Measurements from ENCODE around the gene POLK. TPM values are rescaled to one million over a fixed set of nuclear protein-coding genes. Genes with fewer than 3 reads are reported as not detected.

The POLK gene
- polyA plus RNA-seq, 1 of the 3 experiments (the other 2 are of a cell fraction) = 5.5 TPM

GRCh38 chr5:75588666-75589065, 77.0 kb downstream of the POLK start:
- TF ChIP-seq CTCF (IDR thresholded peaks at IDR 0.05) (no peak), POLR2AphosphoS5 (IDR thresholded peaks at IDR 0.05; ENCODE audit: low read depth, low read length) (no peak), MXI1 (IDR thresholded peaks at IDR 0.05; ENCODE audit: low read depth, low read length) (no peak), NFIC (IDR thresholded peaks at IDR 0.05; ENCODE audit: borderline replicate concordance) (no peak), FOXJ3 (CRISPR knock-in tag; IDR thresholded peaks at IDR 0.05) (no peak), SMC3 (IDR thresholded peaks at IDR 0.05; ENCODE audit: low read depth, low read length) (no peak), RCOR1 (IDR thresholded peaks at IDR 0.05; ENCODE audit: low read length) (no peak), FOSL2 (IDR thresholded peaks at IDR 0.05; ENCODE audit: borderline replicate concordance, low read depth) (no peak)
- TF ChIP-seq, protein P1, sequence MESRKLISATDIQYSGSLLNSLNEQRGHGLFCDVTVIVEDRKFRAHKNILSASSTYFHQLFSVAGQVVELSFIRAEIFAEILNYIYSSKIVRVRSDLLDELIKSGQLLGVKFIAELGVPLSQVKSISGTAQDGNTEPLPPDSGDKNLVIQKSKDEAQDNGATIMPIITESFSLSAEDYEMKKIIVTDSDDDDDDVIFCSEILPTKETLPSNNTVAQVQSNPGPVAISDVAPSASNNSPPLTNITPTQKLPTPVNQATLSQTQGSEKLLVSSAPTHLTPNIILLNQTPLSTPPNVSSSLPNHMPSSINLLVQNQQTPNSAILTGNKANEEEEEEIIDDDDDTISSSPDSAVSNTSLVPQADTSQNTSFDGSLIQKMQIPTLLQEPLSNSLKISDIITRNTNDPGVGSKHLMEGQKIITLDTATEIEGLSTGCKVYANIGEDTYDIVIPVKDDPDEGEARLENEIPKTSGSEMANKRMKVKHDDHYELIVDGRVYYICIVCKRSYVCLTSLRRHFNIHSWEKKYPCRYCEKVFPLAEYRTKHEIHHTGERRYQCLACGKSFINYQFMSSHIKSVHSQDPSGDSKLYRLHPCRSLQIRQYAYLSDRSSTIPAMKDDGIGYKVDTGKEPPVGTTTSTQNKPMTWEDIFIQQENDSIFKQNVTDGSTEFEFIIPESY (IDR thresholded peaks at IDR 0.05; ENCODE audit: borderline replicate concordance, low read depth) = no peak
- TF ChIP-seq, protein P2, sequence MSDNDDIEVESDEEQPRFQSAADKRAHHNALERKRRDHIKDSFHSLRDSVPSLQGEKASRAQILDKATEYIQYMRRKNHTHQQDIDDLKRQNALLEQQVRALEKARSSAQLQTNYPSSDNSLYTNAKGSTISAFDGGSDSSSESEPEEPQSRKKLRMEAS (IDR thresholded peaks at IDR 0.05; ENCODE audit: low read depth) = no peak
- Histone ChIP-seq H3K9me2 (no peaks in the 10 kb centered on the region), H4K20me1 (ENCODE audit: insufficient read depth) (no peaks in the 10 kb centered on the region), H2AFZ (ENCODE audit: low read depth) (no peak overlapping the region), H3K4me2 (no peak overlapping the region), H3K27ac (ENCODE audit: low read depth in 2 of 2, low read length in 1 of 2) (no peak overlapping the region), H3K27me3 (ENCODE audit: insufficient read depth) (no peaks in the 10 kb centered on the region), H3K9me3 (no peaks in the 10 kb centered on the region), H3K9ac (no peak overlapping the region), H3K4me1 (ENCODE audit: control insufficient read depth in 1 of 2, insufficient read depth in 2 of 2, low read depth in 1 of 2, low read length in 1 of 2) (no peaks in the 10 kb centered on the region), H3K79me2 (ENCODE audit: insufficient read depth) (no peaks in the 10 kb centered on the region), H3K36me3 (replicated peaks in 1 of 2; ENCODE audit: control insufficient read depth in 1 of 2, insufficient read depth in 2 of 2, low read length in 1 of 2) (peaks cover 52 to 55% of the 10 kb centered on the region in 2 experiments), H3F3A (replicated peaks; ENCODE audit: insufficient read depth) (no peaks in the 10 kb centered on the region), H3K4me3 (ENCODE audit: low read depth in 2 of 2, low read length in 1 of 2) (no peak overlapping the region)
- CTCF ChIA-PET = no interaction called here
- WGBS (ENCODE audit: low lambda C conversion rate) = 100% methylated on average over 3 of the region's 3 CpGs
- DNase-seq = no peak
- POLR2A ChIA-PET = no interaction called here

- Histone ChIP-seq H3K36me3 (replicated peaks in 1 of 2; ENCODE audit: control insufficient read depth in 1 of 2, insufficient read depth in 2 of 2, low read length in 1 of 2) (peaks cover 25 to 43% of the 10 kb centered on the region in 2 experiments), H3K4me2 (no peak overlapping the region), H3K4me1 (ENCODE audit: control insufficient read depth in 1 of 2, insufficient read depth in 2 of 2, low read depth in 1 of 2, low read length in 1 of 2) (no peaks in the 10 kb centered on the region; a peak in 1 of 4 replicates), H3K27me3 (ENCODE audit: insufficient read depth) (no peaks in the 10 kb centered on the region), H3F3A (replicated peaks; ENCODE audit: insufficient read depth) (no peaks in the 10 kb centered on the region), H2AFZ (ENCODE audit: low read depth) (no peak overlapping the region), H3K4me3 (ENCODE audit: low read depth in 2 of 2, low read length in 1 of 2) (no peak overlapping the region), H3K9ac (no peak overlapping the region), H3K9me3 (no peaks in the 10 kb centered on the region), H3K9me2 (no peaks in the 10 kb centered on the region), H3K79me2 (ENCODE audit: insufficient read depth) (no peaks in the 10 kb centered on the region), H3K27ac (ENCODE audit: low read depth in 2 of 2, low read length in 1 of 2) (no peak overlapping the region), H4K20me1 (ENCODE audit: insufficient read depth) (no peaks in the 10 kb centered on the region)
- ChIA-PET POLR2A (no interaction called here), CTCF (interaction anchor here (0.6 to 1.6 kb wide), 3 partner anchors 13 to 80 kb away, joined by 3 read pairs; no protein-coding TSS in a partner anchor)
- DNase-seq = no peak
- TF ChIP-seq MEF2A (IDR thresholded peaks at IDR 0.05; ENCODE audit: borderline replicate concordance, low read depth) = no peak
- TF ChIP-seq, protein P1 (IDR thresholded peaks at IDR 0.05; ENCODE audit: borderline replicate concordance, low read depth) = no peak
- TF ChIP-seq, protein P3, sequence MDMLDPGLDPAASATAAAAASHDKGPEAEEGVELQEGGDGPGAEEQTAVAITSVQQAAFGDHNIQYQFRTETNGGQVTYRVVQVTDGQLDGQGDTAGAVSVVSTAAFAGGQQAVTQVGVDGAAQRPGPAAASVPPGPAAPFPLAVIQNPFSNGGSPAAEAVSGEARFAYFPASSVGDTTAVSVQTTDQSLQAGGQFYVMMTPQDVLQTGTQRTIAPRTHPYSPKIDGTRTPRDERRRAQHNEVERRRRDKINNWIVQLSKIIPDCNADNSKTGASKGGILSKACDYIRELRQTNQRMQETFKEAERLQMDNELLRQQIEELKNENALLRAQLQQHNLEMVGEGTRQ (IDR thresholded peaks at IDR 0.05; ENCODE audit: borderline replicate concordance, low read depth, low read length) = no peak
- no peak for TF ChIP-seq FOXJ3 (CRISPR knock-in tag; IDR thresholded peaks at IDR 0.05)
- TF ChIP-seq EP300 (IDR thresholded peaks at IDR 0.05; ENCODE audit: borderline replicate concordance in 1 of 2, low read depth in 1 of 2, low read length in 1 of 2) = no peak
Measured at GRCh38 chr5:75600535-75600934, 88.8 kb downstream of the POLK start.
